Subcutaneous abdominal adipose tissue (tissue), 5 donors: ENCODE data around the gene SDR42E2.
"Not testable (repeated sequence)": the region's sequence is repeated elsewhere in the genome, so short reads cannot be mapped to it uniquely, and the experiment has no call there.

ENCODE experiments used
- H3K27ac ChIP-seq: one replicate; pipeline ENCODE4 v1.7.0; 2013; ENCODE audit warnings: low read depth, mild to moderate bottlenecking, inconsistent platforms, low read length, moderate library complexity
- H3K27me3 ChIP-seq, 5 donors: one replicate each; pipeline ENCODE4 v1.7.0; 2013; ENCODE audit warnings: low read length in 5 of 5, inconsistent platforms in 1 of 5; ENCODE audit not compliant: control insufficient read depth in 5 of 5, insufficient read depth in 4 of 5
- H3K36me3 ChIP-seq, 5 donors: one replicate each; pipeline ENCODE4 v1.7.0; 2013; ENCODE audit warnings: low read length in 5 of 5; ENCODE audit not compliant: control insufficient read depth in 5 of 5, insufficient read depth in 5 of 5
- H3K4me1 ChIP-seq, 5 donors: one replicate each; pipeline ENCODE4 v1.7.0; 2013; ENCODE audit warnings: low read length in 5 of 5, mild to moderate bottlenecking in 3 of 5, moderate library complexity in 1 of 5; ENCODE audit not compliant: control insufficient read depth in 5 of 5, insufficient read depth in 5 of 5
- H3K4me3 ChIP-seq, 5 donors: one replicate each; pipeline ENCODE4 v1.7.0; 2013; ENCODE audit warnings: low read length in 5 of 5, low read depth in 1 of 5
- H3K9ac ChIP-seq, 5 donors: one replicate each; pipeline ENCODE4 v1.7.0; 2013; ENCODE audit warnings: low read length in 5 of 5, mild to moderate bottlenecking in 4 of 5, moderate library complexity in 3 of 5
- H3K9me3 ChIP-seq, 5 donors: one replicate each; pipeline ENCODE4 v1.7.0; 2013; ENCODE audit warnings: low read length in 5 of 5; ENCODE audit not compliant: control insufficient read depth in 5 of 5
- donor health status: healthy.
- donor health status: healthy.
- donor health status: healthy.
- donor health status: healthy.
- donor health status: healthy.

The SDR42E2 gene

DNA sequence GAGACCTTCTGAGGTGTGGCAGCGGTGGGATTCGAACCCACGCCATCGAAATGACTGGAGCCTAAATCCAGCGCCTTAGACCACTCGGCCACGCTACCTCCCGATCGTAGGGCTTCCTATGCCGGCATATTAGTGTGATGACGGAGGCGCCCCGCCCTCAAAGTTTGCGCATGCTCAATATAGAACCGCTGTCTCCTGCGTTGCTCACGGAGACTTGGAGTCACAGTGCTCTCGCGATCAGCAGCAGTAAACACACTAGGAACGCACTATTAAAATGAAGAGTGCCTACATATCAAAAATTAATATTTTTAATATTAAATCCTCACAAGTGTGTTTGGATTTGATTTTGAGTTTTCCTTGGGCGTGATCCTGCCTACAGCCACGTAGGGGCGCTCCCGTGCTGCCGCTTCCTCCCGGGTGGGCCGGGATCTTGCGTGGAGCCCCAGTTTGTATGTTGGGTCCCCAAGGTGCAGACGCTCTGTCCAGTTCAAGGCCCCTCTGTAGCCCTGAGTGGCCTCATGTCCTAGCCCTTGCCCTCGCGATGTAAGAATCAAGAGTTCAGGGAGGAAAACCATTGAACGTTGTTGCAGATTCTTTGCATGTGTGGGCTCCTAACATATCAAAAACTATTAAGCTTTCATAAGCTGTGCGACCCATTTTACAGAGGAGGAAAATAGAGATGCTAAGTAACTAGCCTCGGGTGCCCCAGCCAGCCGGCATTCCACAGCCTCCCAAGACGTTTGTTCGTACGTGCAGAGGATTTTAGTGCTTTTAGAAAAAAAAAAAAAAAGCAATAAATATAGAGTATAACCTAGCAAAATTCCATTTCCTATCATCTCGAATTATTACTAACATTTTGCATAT, 33.6 kb downstream of the SDR42E2 start:
- H3K4me1 ChIP-seq = peaks cover 4 to 53% (median 42%) of the 10 kb centered on the region in 5 donors
- H3K27me3 ChIP-seq = no peaks in the 10 kb centered on the region
- no peaks in the 10 kb centered on the region for H3K36me3 ChIP-seq

GRCh38 chr16:22196559-22197168, 34.4 kb downstream of the SDR42E2 start:
- H3K9ac ChIP-seq, H3K9me3 ChIP-seq, H3K36me3 ChIP-seq, H3K27me3 ChIP-seq, H3K27ac ChIP-seq: not testable (repeated sequence)
- H3K4me3 ChIP-seq = peak overlapping the region in 4 of 5 donors; percentile 72 to 80 (median 74)
- H3K4me1 ChIP-seq = peaks cover 2 to 49% (median 41%) of the 10 kb centered on the region in 5 donors

More for the DNA sequence above, 33.6 kb downstream of the SDR42E2 start:
- H3K4me3 ChIP-seq = peak overlapping the region; percentile 72 to 80 (median 74)
- H3K9ac ChIP-seq = peak overlapping the region in 4 of 5 donors; percentile 60 to 74 (median 66)
- H3K9me3 ChIP-seq = no peaks in the 10 kb centered on the region
- H3K27ac ChIP-seq = peak overlapping the region; percentile 75

DNA sequence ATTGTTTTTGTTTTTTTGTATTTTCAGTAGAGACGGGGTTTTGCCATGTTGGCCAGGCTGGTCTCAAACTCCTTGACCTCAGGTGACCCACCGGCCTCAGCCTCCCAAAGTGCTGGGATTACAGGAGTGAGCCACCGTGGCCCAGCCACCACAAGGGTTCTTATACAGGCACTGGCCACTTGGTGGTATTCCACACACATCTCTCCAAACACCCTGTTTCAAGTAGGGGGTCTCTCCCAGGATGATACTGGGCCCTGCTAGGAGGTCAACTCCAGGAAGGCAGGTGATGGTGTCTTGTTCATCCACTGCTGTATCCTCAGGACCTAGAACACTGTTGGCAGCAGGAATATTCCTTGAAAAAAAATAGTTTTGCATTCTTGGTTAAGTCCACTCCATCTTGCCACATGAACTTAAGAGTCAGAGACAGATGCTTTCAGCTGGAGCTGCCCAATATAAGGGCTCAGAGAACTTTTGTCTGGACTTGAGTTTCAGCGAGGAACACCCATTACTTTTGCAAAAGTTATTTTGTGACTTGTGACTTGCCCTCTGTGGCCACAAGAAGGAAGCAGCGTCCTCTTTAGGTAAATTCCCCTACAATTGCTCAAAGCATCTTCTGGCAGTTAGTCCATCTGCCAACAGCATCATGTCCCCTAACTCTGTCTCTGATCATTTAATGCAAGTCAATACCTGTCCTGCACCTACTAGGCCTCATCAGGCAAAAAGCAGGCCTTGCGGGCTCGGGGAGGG, 36.4 kb downstream of the SDR42E2 start:
- no peaks in the 10 kb centered on the region for H3K36me3 ChIP-seq
- H3K27me3 ChIP-seq = no peaks in the 10 kb centered on the region
- peaks cover 0 to 28% (median 23%) of the 10 kb centered on the region in 5 donors for H3K4me1 ChIP-seq
- no peaks in the 10 kb centered on the region for H3K9me3 ChIP-seq
- H3K4me3 ChIP-seq = no peak overlapping the region
- peak overlapping the region; percentile 22 for H3K27ac ChIP-seq
- H3K9ac ChIP-seq = peak overlapping the region in 1 of 5 donors; percentile 43

GRCh38 chr16:22202261-22202637, 39.9 kb downstream of the SDR42E2 start:
- H3K9ac ChIP-seq = no peak overlapping the region
- H3K4me3 ChIP-seq = no peak overlapping the region
- peaks cover 0 to 29% (median 22%) of the 10 kb centered on the region in 5 donors for H3K4me1 ChIP-seq
- no peaks in the 10 kb centered on the region for H3K27me3 ChIP-seq
- H3K36me3 ChIP-seq = no peaks in the 10 kb centered on the region
- no peak overlapping the region for H3K27ac ChIP-seq
- H3K9me3 ChIP-seq = no peaks in the 10 kb centered on the region

DNA sequence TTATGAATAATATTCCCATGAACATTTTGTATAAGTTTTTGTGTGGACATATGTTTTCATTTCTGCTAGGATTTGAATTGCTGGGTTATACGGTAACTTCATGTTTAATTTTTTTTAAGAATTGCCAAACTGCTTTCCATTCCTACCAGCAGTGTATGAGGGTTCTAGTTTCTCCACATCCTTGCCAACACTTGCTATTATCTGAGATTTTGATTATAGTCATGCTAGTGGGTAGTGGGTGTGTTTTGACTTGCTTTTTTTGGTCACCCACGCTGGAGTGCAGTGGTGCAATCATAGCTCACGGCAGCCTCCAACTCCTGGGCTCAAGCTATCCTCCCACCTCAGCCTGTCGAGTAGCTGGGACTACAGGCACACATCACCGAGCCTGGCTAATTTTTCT, 40.8 kb downstream of the SDR42E2 start:
- H3K36me3 ChIP-seq = no peaks in the 10 kb centered on the region
- H3K9ac ChIP-seq = no peak overlapping the region
- H3K27me3 ChIP-seq = no peaks in the 10 kb centered on the region
- H3K27ac ChIP-seq = no peak overlapping the region
- H3K4me3 ChIP-seq = no peak overlapping the region
- peaks cover 3 to 37% (median 30%) of the 10 kb centered on the region in 5 donors for H3K4me1 ChIP-seq
- no peaks in the 10 kb centered on the region for H3K9me3 ChIP-seq

DNA sequence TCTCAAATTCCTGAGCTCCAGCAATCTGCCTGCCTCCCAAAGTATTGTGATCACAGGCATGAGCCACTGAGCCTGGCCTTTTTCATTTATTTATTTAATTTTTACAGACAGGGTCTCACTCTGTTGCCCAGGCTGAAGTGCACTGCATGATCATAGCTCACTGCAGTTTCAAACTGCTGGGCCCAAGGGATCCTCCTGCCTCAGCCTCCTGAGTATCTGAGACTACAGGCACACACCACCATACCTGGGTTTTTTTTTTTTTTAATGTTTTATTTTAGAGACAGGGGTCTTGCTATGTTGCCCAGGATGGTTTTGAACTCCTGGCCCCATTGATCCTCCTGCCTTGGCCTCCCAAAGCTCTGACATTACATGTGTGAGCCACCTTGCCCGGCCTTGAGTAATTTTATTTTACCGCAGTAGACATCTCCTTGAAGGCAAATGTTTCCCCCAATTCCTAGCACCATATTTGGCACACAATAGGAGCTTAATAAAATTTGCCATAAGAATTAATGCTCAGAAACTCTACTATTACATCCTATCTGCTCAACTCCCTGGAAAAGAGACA, 41.9 kb downstream of the SDR42E2 start:
- Histone ChIP-seq H3K4me3 (no peak overlapping the region), H3K27ac (no peak overlapping the region), H3K27me3 (no peaks in the 10 kb centered on the region), H3K9ac (no peak overlapping the region), H3K4me1 (peaks cover 3 to 41% (median 35%) of the 10 kb centered on the region in 5 donors), H3K9me3 (no peaks in the 10 kb centered on the region), H3K36me3 (no peaks in the 10 kb centered on the region)

GRCh38 chr16:22205577-22206012, 43.3 kb downstream of the SDR42E2 start:
- Histone ChIP-seq H3K4me1 (peaks cover 5 to 50% (median 44%) of the 10 kb centered on the region in 5 donors), H3K36me3 (no peaks in the 10 kb centered on the region), H3K27me3 (no peaks in the 10 kb centered on the region), H3K4me3 (peak overlapping the region; percentile 61 to 93 (median 89)), H3K27ac (peak overlapping the region; percentile 92), H3K9ac (peak overlapping the region in 4 of 5 donors; percentile 64 to 91 (median 88)), H3K9me3 (peaks cover 0 to under 1% (median 0%) of the 10 kb centered on the region in 5 donors)

DNA sequence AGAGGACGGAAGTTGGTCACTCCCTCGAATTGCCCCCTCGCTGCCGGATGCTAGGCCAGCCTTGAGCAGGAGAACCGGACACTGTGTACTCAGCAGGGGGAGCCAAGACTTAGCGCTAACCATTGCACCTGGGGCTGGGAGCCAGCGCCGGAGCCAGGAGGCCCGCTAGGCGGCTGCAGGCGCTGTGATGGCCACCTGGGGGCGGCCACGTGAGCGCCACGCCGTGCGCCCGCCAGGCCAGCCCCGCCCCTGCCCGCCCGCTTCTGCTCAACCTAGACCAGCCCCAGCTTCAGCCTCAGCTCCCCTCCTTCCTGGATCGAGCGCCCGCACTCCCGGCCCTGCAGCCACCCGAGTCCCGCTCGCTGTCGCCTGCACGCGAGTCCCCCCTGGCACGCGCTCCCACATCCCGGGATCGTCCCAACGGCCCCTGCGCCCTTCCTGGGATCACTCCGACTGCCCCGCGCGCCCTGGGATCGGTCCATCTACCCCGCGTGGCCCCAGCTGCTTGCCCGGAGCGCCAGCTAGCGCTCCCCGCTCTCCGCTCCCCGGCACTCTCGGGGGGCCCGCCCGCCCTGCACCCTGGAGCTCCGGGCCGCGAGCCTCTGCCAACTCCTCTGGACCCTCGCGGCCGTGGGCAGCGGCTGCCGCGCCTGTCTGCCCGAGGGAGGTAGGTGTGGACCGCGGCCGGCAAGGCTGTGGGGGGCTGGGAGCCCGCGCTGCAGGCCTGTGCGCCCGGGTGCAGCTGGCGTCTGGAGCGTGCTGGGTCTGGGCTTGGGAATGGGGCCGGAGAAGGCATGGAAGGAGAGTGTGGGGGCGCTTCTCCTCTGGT, 43.9 kb downstream of the SDR42E2 start, which contains the start of gene EEF2K:
TSS of gene EEF2K (plus strand) at position 266 of the 829 bp plus-strand sequence. CDS start 19,452 bp downstream, outside the sequence.
- peaks cover 5 to 57% (median 51%) of the 10 kb centered on the region in 5 donors for H3K4me1 ChIP-seq

More for the DNA sequence above, 43.9 kb downstream of the SDR42E2 start, which contains the start of gene EEF2K:
- Histone ChIP-seq H3K27ac (peak within 1 kb of the TSS; percentile 92), H3K36me3 (no peaks in the 10 kb centered on the region), H3K27me3 (no peaks in the 10 kb centered on the region), H3K9ac (peak within 1 kb of the TSS; percentile 71 to 91 (median 89)), H3K9me3 (peaks cover 0 to 7% (median 3%) of the 10 kb centered on the region in 5 donors), H3K4me3 (peak within 1 kb of the TSS; percentile 81 to 93 (median 89))
